HFFc6 (cell line): ENCODE measurements around the gene TTLL5. TPM values are rescaled to one million over a fixed set of nuclear protein-coding genes. Genes with fewer than 3 reads are reported as not detected.

Experiments used
- DNase-seq: peaks from one replicate; pipeline ENCODE4 v3.0.0-alpha.2; 2018
- H3K27ac Mint-ChIP-seq: 2 replicates; pipeline ENCODE4 v1.8.0; 2020; ENCODE audit warnings: mild to moderate bottlenecking, mixed read lengths
- H3K27me3 Mint-ChIP-seq: 2 replicates; pipeline ENCODE4 v1.8.0; 2021; ENCODE audit warnings: mild to moderate bottlenecking, moderate library complexity, mixed read lengths; ENCODE audit not compliant: insufficient read depth
- H3K36me3 Mint-ChIP-seq: 2 replicates; pipeline ENCODE4 v1.8.0; 2021; ENCODE audit warnings: low read depth, mixed read lengths
- H3K4me1 Mint-ChIP-seq: 2 replicates; pipeline ENCODE4 v1.8.0; 2020; ENCODE audit warnings: low read depth, mixed read lengths
- H3K4me3 Mint-ChIP-seq: 2 replicates; pipeline ENCODE4 v1.8.0; 2020; ENCODE audit warnings: mild to moderate bottlenecking, moderate library complexity, mixed read lengths
- H3K9me3 Mint-ChIP-seq: 2 replicates; pipeline ENCODE4 v1.8.0; 2020; ENCODE audit warnings: mild to moderate bottlenecking, mixed read lengths
- total RNA-seq, 6 experiments: library from RNA; stranded (reverse); fragmentation: NEBNext Ultra II Directional; extraction: Animal tissue kit (Norgen Biotek cat#: 25700); gene quantifications; 2 replicates in 1 of 6; 3 replicates in 5 of 6; pipeline ENCODE4 v1.2.3, GENCODE V29; 2021
- TF ChIP-seq, protein P1 (sequence below): fragments of 200-600 bp; sonication (generic); IDR thresholded peaks from 2 replicates; pipeline ENCODE4 v1.5.0; 2021; ENCODE audit warnings: antibody characterized with exemption, mild to moderate bottlenecking

TTLL5 gene
- total RNA-seq, 6 experiments from 2014 or later, result 22.0 to 28.9 (median 25.0) TPM

DNA sequence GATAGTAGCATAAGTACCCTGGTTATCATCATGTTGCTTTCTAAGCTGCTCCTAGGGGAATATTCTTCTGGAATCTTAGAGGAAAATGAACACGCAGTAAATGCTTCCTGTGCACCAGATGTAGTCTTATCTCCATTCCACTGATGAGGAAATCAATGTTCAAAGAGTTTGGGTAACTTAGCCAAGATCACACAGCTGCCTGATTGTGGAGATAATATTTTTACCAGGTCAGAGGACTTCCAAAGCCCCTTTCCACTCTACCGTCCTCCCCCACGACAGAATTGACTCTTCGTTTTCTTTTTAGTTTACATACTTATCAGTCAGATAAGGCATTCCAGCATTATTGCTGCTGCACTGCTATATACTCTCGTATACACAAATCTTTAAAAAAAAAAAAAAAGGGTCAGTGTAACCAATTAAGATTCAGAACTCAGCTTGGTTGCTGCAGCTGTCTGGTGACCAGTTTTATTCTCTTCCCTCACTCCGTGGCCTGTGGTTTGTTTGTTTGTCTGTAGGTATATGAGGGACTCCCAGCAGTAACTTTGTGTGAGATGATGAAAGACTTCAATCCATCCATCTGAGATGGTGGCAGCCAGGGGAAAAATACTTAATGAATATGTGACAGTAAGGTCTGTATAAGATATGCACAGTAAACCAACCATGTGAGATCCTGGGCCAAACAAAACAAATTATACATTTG, 210.3 kb downstream of the TTLL5 start:
- Mint-ChIP-seq H3K36me3 (no peaks in the 10 kb centered on the region), H3K27ac (0 out of 2 replicates have a peak overlapping the region, but pooled peaks have one; percentile 4), H3K4me1 (peaks cover 55% of the 10 kb centered on the region), H3K4me3 (no peak overlapping the region), H3K9me3 (no peaks in the 10 kb centered on the region), H3K27me3 (no peaks in the 10 kb centered on the region; the same call in 1 of the 2 replicates)
- DNase-seq, result no peak
- TF ChIP-seq, protein P1, sequence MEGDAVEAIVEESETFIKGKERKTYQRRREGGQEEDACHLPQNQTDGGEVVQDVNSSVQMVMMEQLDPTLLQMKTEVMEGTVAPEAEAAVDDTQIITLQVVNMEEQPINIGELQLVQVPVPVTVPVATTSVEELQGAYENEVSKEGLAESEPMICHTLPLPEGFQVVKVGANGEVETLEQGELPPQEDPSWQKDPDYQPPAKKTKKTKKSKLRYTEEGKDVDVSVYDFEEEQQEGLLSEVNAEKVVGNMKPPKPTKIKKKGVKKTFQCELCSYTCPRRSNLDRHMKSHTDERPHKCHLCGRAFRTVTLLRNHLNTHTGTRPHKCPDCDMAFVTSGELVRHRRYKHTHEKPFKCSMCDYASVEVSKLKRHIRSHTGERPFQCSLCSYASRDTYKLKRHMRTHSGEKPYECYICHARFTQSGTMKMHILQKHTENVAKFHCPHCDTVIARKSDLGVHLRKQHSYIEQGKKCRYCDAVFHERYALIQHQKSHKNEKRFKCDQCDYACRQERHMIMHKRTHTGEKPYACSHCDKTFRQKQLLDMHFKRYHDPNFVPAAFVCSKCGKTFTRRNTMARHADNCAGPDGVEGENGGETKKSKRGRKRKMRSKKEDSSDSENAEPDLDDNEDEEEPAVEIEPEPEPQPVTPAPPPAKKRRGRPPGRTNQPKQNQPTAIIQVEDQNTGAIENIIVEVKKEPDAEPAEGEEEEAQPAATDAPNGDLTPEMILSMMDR, result no peak

DNA sequence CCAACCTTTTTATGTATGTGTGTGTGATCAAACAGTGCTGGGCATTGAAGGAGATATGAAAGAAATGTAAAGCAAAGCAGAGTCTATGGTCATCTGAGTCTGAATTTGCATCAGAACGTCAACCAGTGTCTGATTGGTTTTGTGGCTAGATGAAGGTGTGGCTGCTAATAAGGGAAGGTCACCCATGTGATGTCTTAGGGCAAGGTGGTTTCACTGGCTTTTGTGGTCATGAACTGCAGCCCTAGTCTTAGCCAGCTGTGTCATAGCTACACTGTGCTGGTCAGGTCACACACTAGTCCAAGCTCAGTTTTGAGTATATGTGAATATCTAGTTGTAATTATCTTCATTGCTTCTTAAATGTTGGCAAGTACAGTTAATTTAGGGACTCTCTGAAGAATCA, 214.9 kb downstream of the TTLL5 start:
- Mint-ChIP-seq H3K4me3 (no peak overlapping the region), H3K27ac (peak overlapping the region; percentile 84; the same call in 1 of the 2 replicates)
- DNase-seq, result no peak

DNA sequence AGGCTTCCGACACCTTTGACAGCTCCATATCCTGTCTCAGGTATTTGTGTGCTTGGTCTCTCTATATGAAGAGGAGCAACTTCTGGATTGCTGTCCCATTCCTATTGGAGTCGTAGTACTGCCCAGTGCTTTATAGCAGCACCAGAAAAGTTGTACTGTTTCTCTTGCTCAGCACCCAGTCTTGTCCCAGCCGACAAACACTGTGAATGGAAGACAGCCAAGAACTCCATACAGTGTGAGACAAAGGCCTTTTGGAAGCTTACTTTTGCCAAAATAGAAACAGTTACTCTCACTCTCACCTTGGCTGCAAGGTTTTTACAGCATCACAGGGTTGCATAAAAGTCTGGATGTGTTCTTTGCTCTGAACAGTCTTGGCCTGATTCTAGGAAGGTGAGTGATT, 215.5 kb downstream of the TTLL5 start:
- Mint-ChIP-seq H3K4me3 (no peak overlapping the region), H3K4me1 (peaks cover 56% of the 10 kb centered on the region), H3K27me3 (no peaks in the 10 kb centered on the region), H3K27ac (peak overlapping the region; percentile 84), H3K36me3 (peaks cover 4% of the 10 kb centered on the region; the same call in 1 of the 2 replicates), H3K9me3 (no peaks in the 10 kb centered on the region)
- TF ChIP-seq, protein P1, result no peak
- no peak for DNase-seq

More for the DNA sequence above, 214.9 kb downstream of the TTLL5 start:
- Mint-ChIP-seq H3K9me3 (no peaks in the 10 kb centered on the region), H3K36me3 (no peaks in the 10 kb centered on the region), H3K27me3 (no peaks in the 10 kb centered on the region), H3K4me1 (peaks cover 58% of the 10 kb centered on the region)
- TF ChIP-seq, protein P1, result no peak

DNA sequence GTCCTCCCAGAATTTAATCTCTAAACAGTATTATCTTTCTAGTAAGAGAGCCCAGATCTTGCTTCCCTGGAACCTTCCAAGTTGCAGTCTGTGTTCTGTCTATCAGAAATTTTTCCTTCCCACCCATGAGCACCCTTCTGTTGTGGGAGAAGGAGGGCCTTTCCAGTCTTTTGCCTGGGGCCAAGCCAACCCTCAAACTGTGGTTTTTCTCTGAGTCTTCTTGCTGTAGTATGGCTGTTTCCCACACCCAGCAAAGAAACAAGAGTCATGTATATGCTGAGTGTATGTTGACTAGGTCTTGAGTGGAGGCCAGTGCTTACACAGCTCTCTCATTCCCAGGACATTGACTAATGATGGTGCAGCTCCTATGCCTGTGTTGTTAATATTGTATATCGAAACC, 216.2 kb downstream of the TTLL5 start:
- H3K27ac Mint-ChIP-seq, result peak overlapping the region; percentile 84
- peaks cover 4% of the 10 kb centered on the region; the same call in 1 of the 2 replicates for H3K36me3 Mint-ChIP-seq
- H3K4me3 Mint-ChIP-seq, result peak overlapping the region; percentile 32; the same call in 1 of the 2 replicates
- no peaks in the 10 kb centered on the region for H3K27me3 Mint-ChIP-seq
- TF ChIP-seq, protein P1, result no peak
- H3K9me3 Mint-ChIP-seq, result no peaks in the 10 kb centered on the region
- DNase-seq, result peak; percentile 82
- peaks cover 56% of the 10 kb centered on the region for H3K4me1 Mint-ChIP-seq

DNA sequence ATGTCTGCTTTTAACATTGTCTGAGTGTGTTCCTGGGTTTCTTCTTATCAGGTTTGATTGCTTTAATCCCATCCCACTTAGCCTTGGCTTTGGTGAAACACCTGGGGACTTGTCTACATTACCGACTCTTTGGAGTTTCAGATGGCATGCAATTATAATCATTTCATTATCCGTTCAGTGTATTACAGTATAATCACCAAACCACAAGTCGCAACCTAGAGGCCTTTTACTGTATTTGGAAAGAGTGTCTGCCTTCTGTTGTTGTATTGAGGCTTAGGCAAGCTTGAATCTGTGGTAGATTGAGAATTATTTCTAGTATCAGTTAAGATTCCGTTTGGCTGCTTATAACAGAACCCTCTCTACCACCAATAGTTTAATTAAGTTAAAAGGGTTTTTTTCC, 216.8 kb downstream of the TTLL5 start:
- H3K36me3 Mint-ChIP-seq, result peaks cover 4% of the 10 kb centered on the region; the same call in 1 of the 2 replicates
- H3K9me3 Mint-ChIP-seq, result no peaks in the 10 kb centered on the region
- no peak for DNase-seq
- TF ChIP-seq, protein P1, result no peak
- H3K4me3 Mint-ChIP-seq, result peak overlapping the region; percentile 32; the same call in 1 of the 2 replicates
- H3K4me1 Mint-ChIP-seq, result peaks cover 61% of the 10 kb centered on the region
- peak overlapping the region; percentile 84 for H3K27ac Mint-ChIP-seq
- H3K27me3 Mint-ChIP-seq, result peaks cover under 1% of the 10 kb centered on the region; the same call in 1 of the 2 replicates
